GM19238 (cell line): Measurements from ENCODE around the gene RELN.

ENCODE experiments used
- DNase-seq: peaks from one replicate; pipeline ENCODE4 v3.0.0; 2011; ENCODE audit warnings: low spot score; ENCODE audit not compliant: insufficient read length

The RELN gene

GRCh38 chr7:103644319-103644718, 345.1 kb downstream of the RELN start:
- no peak for DNase-seq

- DNase-seq, result no peak
Measured at GRCh38 chr7:103640031-103640779, 349.3 kb downstream of the RELN start.

- DNase-seq, result no peak
Measured at GRCh38 chr7:103637726-103638125, 351.7 kb downstream of the RELN start.

DNA sequence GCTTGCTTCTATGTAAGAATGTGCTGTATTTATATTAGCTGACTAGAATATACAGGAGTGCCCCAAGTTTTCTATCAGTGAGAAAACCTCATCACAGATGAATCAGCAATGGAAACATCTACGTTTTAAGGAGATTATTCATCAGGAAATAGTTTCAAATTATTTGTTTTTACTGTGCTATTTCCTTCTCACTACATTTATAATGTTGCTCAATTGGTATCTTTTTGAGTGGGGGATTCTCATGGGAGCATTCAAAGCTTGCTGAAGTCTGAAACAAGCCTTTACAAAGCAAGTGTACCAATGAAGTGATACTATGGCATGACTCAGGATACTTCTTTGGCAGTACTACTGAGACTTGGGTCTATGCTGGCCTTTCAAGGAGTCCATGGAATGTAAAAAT, 352.4 kb downstream of the RELN start:
- DNase-seq, result no peak

GRCh38 chr7:103636153-103636552, 353.3 kb downstream of the RELN start:
- DNase-seq, result no peak

DNA sequence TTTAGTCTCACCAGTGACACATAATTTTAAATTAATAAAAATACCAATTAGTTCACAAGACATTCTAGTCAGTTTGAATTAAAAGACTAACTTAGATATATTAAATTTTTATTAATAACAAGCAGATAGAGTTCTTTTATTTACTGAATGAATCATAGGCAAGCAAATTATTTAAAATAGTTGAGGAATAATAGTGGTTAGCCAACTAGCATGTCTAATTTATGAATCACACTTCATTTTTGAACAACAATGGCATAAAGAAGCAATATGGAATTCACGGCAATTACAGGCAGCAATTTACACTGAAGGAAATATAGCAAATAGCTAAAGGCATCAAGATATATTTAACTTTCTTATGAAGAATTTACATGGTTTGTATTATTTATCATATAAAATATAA, 356.5 kb downstream of the RELN start:
- DNase-seq, result no peak

GRCh38 chr7:103632005-103632639, 357.3 kb downstream of the RELN start:
- no peak for DNase-seq

- no peak for DNase-seq
Measured at GRCh38 chr7:103630318-103630717, 359.1 kb downstream of the RELN start.

DNA sequence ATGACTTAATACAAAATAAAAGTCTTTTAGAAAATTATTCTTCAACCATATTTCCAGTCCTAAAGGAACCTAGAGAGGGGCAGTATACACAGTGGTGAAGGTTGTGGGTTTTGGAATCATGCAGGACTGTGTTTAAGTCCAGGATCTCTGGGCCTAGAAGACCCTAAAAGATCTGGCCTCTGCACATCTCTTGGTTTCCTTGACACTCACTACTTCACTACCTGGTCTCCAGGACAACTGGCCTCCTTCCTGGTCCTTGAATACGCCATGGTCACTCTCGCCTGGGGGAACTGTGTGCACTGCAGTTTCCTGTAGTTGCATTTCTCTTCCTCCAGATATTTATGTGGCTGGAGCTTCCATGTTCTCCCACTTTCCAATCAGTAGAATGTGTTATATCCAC, 360.7 kb downstream of the RELN start:
- no peak for DNase-seq

DNA sequence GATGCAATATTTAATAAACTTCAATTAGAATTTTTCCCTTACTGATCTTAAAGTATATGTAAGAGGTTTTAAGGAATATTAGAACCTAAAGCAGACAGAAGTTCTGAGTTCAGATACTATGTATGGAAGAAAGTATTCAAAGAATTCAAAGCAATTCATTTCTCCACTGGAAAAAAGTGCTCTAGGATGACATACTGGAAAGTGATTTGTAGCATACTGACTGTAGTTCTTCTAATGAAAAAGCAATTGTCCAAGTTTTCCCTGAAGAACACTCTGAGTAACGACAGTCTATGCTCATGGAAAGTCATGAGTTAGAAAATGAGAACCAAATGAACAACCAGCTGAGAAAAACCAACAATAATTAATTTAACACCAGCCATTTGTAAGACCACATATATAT, 362.7 kb downstream of the RELN start:
- DNase-seq, result no peak

GRCh38 chr7:103622274-103622673, 367.2 kb downstream of the RELN start:
- DNase-seq, result no peak

DNA sequence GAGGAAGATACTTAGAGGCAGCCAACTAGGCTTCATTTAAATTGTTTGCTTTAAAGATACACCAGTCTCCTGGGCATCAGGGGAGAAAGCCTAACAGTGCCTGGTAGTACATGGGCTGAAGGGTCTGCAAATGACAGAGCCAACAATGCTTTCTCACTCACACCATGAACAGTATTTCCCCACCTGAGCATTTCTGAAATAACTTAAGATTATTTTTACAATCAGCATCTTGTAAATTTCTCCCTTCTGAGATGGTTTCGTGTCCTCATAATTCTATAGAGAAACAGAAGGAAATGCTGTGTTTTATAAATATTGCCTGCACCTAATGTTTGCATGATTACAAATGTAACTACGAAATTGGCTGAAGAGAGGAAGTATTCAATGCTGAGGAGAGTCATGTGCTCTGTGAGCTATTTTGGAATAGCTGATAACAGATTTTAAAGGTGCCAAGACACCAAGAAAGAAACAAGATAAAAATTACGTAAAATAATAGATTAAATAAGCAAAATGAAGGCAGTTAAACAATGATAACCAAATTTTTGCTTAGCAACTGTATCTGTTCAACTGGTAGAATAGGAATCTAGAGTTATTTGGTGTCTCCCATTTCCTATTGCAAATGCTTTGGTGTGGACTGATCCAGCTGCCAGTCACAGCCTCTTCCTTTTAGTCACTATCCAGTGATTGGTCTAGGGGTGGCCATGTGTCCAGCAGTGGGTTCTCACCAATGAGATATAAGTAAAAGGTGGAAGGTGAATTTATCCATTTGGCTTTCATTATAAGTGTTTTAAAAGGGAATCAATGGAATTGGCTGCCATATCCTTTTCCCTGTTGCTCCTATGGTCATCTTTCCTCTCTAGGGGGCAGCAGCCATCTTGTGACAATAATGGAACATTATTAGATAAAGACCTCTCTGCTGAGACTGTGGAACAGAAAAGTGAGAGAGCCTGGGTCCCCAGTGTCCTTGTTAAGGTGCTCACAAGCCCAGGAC, 375.5 kb downstream of the RELN start:
- no peak for DNase-seq

DNA sequence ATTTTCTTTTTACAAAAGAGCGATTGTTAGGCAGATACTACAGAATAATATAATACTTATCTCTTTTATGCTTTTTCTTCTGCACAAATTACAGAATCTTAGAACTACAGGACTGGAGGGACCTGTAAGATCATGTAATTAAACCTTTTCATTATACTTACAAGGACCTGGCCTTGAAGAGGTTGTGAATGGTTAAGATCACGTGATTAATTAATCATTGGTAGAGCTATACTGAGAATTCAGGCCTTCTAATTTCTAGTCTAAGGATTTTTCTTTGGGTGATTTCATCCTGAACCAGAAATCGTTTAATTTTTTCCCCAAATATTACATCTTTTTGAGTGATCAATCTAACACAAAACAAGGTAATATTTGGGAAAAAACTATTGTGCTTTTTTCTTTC, 379.7 kb downstream of the RELN start:
- no peak for DNase-seq

GRCh38 chr7:103605640-103606039, 383.8 kb downstream of the RELN start:
- no peak for DNase-seq

DNA sequence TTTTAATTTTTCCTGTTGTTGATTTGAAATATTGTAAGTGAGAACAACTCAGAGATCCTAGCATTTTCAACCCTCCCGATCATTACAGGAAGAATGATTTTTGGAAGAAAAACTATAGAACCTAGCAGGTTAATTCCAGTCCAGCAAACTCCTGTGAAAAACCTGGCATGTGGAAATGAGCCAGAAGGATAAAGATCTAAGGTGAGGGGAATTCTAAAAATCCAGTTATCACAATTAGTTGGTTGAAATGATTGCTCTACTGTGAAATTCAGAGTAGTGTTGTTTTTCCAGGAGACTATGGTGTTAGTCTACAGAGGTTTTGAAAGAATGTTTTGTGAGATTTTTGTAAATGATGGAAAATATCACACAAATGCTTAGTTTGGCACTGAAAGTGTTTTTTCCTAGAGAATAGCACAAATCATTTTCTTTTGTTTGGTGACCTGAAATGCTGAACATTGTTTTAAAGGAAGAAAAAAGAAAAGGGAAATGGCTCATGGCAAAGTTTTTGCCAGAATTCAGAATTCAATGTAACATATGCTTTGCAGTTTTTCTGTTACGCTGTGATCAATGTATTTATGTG, 391.0 kb downstream of the RELN start:
- DNase-seq, result no peak

DNA sequence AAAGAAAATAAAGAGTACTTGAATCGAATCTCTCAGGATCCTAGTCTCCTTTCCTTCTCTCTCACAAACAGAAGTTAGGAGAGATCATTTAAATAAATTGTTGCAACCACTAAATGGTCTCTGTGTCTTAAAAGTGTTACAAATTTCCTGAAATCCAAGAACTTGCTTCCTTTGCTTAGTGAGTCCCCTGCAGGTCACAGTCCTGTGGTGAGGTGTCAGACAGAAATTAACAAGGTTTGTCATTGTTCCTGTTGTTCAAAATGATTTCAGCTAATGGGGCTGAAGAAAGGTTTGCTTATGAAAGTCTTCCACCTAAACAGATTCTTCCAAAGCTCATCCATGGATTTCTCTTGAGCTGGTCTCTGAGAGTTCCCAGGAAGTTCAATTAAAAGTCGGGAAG, 391.9 kb downstream of the RELN start:
- no peak for DNase-seq

- DNase-seq, result no peak
Measured at GRCh38 chr7:103594186-103594585, 395.3 kb downstream of the RELN start.

DNA sequence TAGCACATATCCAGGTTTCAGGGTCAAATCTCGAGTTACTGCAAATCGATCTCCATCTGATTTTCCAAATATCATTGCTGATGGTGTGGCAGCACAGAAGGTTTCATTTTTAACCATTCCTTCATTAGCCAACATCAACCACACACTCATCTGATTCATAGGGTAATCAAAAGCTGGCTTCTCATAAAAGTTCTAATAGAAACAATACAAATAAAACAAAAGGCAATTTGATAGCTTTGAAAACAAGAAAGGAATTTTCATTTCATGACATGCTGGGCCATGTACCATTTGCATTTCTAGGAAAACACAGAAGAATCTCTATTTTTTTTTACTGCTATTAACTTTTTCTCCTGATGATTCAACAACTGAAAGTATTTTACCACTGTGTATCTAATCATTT, 395.8 kb downstream of the RELN start:
- no peak for DNase-seq

GRCh38 chr7:103592844-103593243, 396.6 kb downstream of the RELN start:
- no peak for DNase-seq

DNA sequence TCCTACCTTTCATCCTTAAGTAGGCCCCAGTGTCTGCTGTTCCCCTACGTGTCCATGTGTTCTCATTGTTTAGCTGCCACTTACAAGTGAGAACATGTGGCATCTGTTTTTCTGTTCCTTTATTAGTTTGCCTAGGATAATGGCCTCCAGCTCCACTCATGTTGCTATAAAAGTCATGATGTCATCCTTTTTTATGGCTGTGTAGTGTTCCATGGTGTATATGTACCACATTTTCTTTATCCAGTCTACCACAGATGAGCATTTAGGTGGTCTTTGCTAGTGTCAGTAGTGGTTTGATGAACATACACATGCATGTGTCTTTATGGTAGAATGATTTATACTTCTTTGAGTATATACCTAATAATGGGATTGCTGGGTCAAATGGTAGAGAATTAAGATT, 397.3 kb downstream of the RELN start:
- no peak for DNase-seq

- no peak for DNase-seq
Measured at GRCh38 chr7:103580031-103580430, 409.4 kb downstream of the RELN start.

DNA sequence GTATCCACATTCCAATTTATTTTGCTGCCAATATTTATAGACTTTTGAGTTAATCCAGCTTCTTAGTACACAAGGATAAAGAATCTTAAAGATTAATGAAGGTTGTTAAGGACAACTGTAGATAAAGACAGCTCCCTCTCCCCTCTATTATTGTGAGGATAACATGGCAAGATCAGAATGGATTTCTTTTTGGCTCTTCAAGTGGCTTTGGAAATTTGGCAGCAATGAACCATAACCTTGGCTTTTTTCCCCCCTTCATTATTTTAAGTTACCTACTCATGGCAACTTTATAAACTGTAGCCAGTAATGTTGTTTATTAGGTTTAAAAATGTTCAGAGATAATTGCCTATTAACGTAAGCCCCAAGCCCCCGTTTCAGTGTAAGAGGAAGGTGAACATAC, 412.4 kb downstream of the RELN start:
- no peak for DNase-seq
